K562 (cell line): ENCODE data around the gene PPM1N. TPM values are rescaled to one million over a fixed set of nuclear protein-coding genes. Genes with fewer than 3 reads are reported as not detected.

Source experiments
- HCFC1 ChIP-seq: IDR thresholded peaks from 2 replicates; pipeline ENCODE4 v1.6.1; 2012; ENCODE audit warnings: low read depth, low read length, improper control_type of control experiment
- MTF1 ChIP-seq: fragments of 250-450 bp; sonication (Bioruptor Pico); IDR thresholded peaks from 2 replicates; pipeline ENCODE4 v1.9.0; 2021; ENCODE audit warnings: moderate library complexity, mild to moderate bottlenecking, inconsistent platforms, borderline replicate concordance
- POLR2G ChIP-seq: fragments of 200-400 bp; formaldehyde crosslinking; IDR thresholded peaks from 2 replicates; pipeline ENCODE4 v1.6.1; 2017; ENCODE audit warnings: low read depth, mild to moderate bottlenecking, antibody characterized with exemption, low read length, moderate library complexity
- RB1 ChIP-seq: fragments of 450-650 bp; IDR thresholded peaks from 2 replicates; pipeline ENCODE4 v1.6.1; 2017; ENCODE audit warnings: low read depth, mild to moderate bottlenecking
- TRIM25 ChIP-seq: fragments of 450-650 bp; IDR thresholded peaks from 2 replicates; pipeline ENCODE4 v1.7.0; 2016; ENCODE audit warnings: borderline replicate concordance
- YBX1 ChIP-seq: fragments of 450-650 bp; IDR thresholded peaks from 2 replicates; pipeline ENCODE4 v1.7.1; 2016; ENCODE audit warnings: mild to moderate bottlenecking
- ZBTB40 ChIP-seq, 2 experiments: fragments of 450-650 bp in 1 of 2; sonication (generic) in 1 of 2; formaldehyde crosslinking in 1 of 2; IDR thresholded peaks; 2 replicates each; pipeline versions ENCODE4 v1.7.1 to v1.9.0; 2016 to 2022; ENCODE audit warnings: inconsistent platforms in 1 of 2, mild to moderate bottlenecking in 1 of 2, missing genetic modification reagents in 1 of 2
- ZNF41 ChIP-seq: fragments of 250-450 bp; sonication (Bioruptor Pico); conservative IDR thresholded peaks from 2 replicates; pipeline ENCODE4 v1.4.0; 2020; ENCODE audit warnings: mild to moderate bottlenecking
- polyA plus RNA-seq, 8 experiments: library from polyadenylated mRNA; depleted of rRNA in 4 of 8; stranded (reverse) in 5 of 8; unstranded in 3 of 8; fragments of >200 nt; fragmentation: Nextera tagmentation in 2 of 8; fragmentation: Illumina TruSeq in 1 of 8; extraction: Ambion mirVana in 2 of 8; extraction: Trizol in 1 of 8; gene quantifications; 2 replicates each; pipeline versions ENCODE4 v1.2.1 to v1.2.3, GENCODE V29; 2011 to 2014; ENCODE audit warnings: inconsistent platforms in 1 of 8, missing spikeins in 1 of 8
- total RNA-seq, 7 experiments: library from RNA; depleted of rRNA in 6 of 7; stranded (reverse); fragments of >200 nt in 6 of 7; fragmentation: Illumina TruSeq in 2 of 7; extraction: Trizol in 2 of 7; gene quantifications; 2 replicates each; pipeline versions ENCODE4 v1.2.1 to v1.2.3, GENCODE V29; 2011 to 2021; ENCODE audit warnings: low replicate concordance in 1 of 7
- TF ChIP-seq, protein P1 (sequence below): fragments of 450-650 bp; formaldehyde crosslinking; IDR thresholded peaks from 2 replicates; pipeline ENCODE4 v1.4.0; 2022; ENCODE audit warnings: missing genetic modification characterization
- TF ChIP-seq, protein P2 (sequence below), 2 experiments: fragments of 150-350 bp in 1 of 2; IDR thresholded peaks; 2 replicates each; pipeline ENCODE4 v1.6.1; 2012 to 2016; ENCODE audit warnings: low read depth in 2 of 2, low read length in 2 of 2, mild to moderate bottlenecking in 1 of 2, moderate library complexity in 1 of 2

The PPM1N gene
- total and polyA plus RNA-seq, 9 of the 15 experiments (the other 6 are each of a cell fraction or from before 2014, with no cell fraction given), result 4.5 to 15.6 (median 8.7) TPM

- TF ChIP-seq ZBTB40 (IDR thresholded peaks at IDR 0.05), result peak; percentile 90
- TF ChIP-seq ZBTB40 (CRISPR knock-in tag; IDR thresholded peaks at IDR 0.05), result no peak
- peak; percentile 33; the same call in 1 of the 2 replicates for TF ChIP-seq HCFC1
- no peak for TF ChIP-seq TRIM25
- no peak for TF ChIP-seq YBX1
- TF ChIP-seq, protein P1, sequence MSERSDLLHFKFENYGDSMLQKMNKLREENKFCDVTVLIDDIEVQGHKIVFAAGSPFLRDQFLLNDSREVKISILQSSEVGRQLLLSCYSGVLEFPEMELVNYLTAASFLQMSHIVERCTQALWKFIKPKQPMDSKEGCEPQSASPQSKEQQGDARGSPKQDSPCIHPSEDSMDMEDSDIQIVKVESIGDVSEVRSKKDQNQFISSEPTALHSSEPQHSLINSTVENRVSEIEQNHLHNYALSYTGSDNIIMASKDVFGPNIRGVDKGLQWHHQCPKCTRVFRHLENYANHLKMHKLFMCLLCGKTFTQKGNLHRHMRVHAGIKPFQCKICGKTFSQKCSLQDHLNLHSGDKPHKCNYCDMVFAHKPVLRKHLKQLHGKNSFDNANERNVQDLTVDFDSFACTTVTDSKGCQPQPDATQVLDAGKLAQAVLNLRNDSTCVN, result no peak
- TF ChIP-seq RB1, result peak; percentile 82
- no peak for TF ChIP-seq ZNF41 (CRISPR knock-in tag)
- TF ChIP-seq MTF1 (CRISPR knock-in tag), result no peak
- TF ChIP-seq, protein P2, sequence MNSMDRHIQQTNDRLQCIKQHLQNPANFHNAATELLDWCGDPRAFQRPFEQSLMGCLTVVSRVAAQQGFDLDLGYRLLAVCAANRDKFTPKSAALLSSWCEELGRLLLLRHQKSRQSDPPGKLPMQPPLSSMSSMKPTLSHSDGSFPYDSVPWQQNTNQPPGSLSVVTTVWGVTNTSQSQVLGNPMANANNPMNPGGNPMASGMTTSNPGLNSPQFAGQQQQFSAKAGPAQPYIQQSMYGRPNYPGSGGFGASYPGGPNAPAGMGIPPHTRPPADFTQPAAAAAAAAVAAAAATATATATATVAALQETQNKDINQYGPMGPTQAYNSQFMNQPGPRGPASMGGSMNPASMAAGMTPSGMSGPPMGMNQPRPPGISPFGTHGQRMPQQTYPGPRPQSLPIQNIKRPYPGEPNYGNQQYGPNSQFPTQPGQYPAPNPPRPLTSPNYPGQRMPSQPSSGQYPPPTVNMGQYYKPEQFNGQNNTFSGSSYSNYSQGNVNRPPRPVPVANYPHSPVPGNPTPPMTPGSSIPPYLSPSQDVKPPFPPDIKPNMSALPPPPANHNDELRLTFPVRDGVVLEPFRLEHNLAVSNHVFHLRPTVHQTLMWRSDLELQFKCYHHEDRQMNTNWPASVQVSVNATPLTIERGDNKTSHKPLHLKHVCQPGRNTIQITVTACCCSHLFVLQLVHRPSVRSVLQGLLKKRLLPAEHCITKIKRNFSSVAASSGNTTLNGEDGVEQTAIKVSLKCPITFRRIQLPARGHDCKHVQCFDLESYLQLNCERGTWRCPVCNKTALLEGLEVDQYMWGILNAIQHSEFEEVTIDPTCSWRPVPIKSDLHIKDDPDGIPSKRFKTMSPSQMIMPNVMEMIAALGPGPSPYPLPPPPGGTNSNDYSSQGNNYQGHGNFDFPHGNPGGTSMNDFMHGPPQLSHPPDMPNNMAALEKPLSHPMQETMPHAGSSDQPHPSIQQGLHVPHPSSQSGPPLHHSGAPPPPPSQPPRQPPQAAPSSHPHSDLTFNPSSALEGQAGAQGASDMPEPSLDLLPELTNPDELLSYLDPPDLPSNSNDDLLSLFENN (IDR thresholded peaks at IDR 0.05; ENCODE audit: low read depth in 2 of 2, low read length in 2 of 2), result peak; percentile 38 to 84; a peak in 3 of 4 replicates
- TF ChIP-seq POLR2G, result no peak
Observed at GRCh38 chr19:45478454-45479238, 19.6 kb upstream of the PPM1N start (continued).
